ENCODE measurements around the gene CALML5.
A peak's percentile ranks its signal among the peaks of the same experiment; 100 is the strongest.

CALML5 gene

GRCh38 chr10:5504146-5505072 is 5.0 kb upstream of the CALML5 start:
- DNase-seq: peak; percentile 25
- H3K9me3 Mint-ChIP-seq: no peaks in the 10 kb centered on the region
- no peak overlapping the region for H3K4me3 Mint-ChIP-seq
- peaks cover 6% of the 10 kb centered on the region for H3K27me3 Mint-ChIP-seq
- H3K4me1 Mint-ChIP-seq (ENCODE audit: low read depth): no peaks in the 10 kb centered on the region
- H3K27ac Mint-ChIP-seq: no peak overlapping the region
- H3K36me3 Mint-ChIP-seq (ENCODE audit: low read depth): no peaks in the 10 kb centered on the region

GRCh38 chr10:5503477-5503835 is 4.1 kb upstream of the CALML5 start:
- Mint-ChIP-seq H3K9me3 (no peaks in the 10 kb centered on the region), H3K4me1 (ENCODE audit: low read depth) (no peaks in the 10 kb centered on the region)

GRCh38 chr10:5502571-5503476 is 3.5 kb upstream of the CALML5 start:
- peak; percentile 16 for DNase-seq
- H3K27ac Mint-ChIP-seq: no peak overlapping the region

More at GRCh38 chr10:5503477-5503835, 4.1 kb upstream of the CALML5 start:
- no peaks in the 10 kb centered on the region for H3K36me3 Mint-ChIP-seq (ENCODE audit: low read depth)
- no peak overlapping the region for H3K27ac Mint-ChIP-seq
- peaks cover 6% of the 10 kb centered on the region for H3K27me3 Mint-ChIP-seq
- no peak overlapping the region for H3K4me3 Mint-ChIP-seq
- peak; percentile 9 for DNase-seq

GRCh38 chr10:5502061-5502521 is 2.7 kb upstream of the CALML5 start:
- no peaks in the 10 kb centered on the region for H3K4me1 Mint-ChIP-seq (ENCODE audit: low read depth)
- H3K9me3 Mint-ChIP-seq: no peaks in the 10 kb centered on the region
- H3K27ac Mint-ChIP-seq: no peak overlapping the region
- DNase-seq: peak; percentile 3
- no peaks in the 10 kb centered on the region for H3K36me3 Mint-ChIP-seq (ENCODE audit: low read depth)
- H3K4me3 Mint-ChIP-seq: no peak overlapping the region
- H3K27me3 Mint-ChIP-seq: peaks cover 6% of the 10 kb centered on the region

More at GRCh38 chr10:5502571-5503476, 3.5 kb upstream of the CALML5 start:
- no peaks in the 10 kb centered on the region for H3K9me3 Mint-ChIP-seq
- no peaks in the 10 kb centered on the region for H3K4me1 Mint-ChIP-seq (ENCODE audit: low read depth)
- H3K36me3 Mint-ChIP-seq (ENCODE audit: low read depth): no peaks in the 10 kb centered on the region
- no peak overlapping the region for H3K4me3 Mint-ChIP-seq
- H3K27me3 Mint-ChIP-seq: peaks cover 6% of the 10 kb centered on the region

- Mint-ChIP-seq H3K36me3 (ENCODE audit: low read depth) (no peaks in the 10 kb centered on the region), H3K4me3 (no peak overlapping the region), H3K4me1 (ENCODE audit: low read depth) (no peaks in the 10 kb centered on the region), H3K27ac (no peak overlapping the region), H3K9me3 (no peaks in the 10 kb centered on the region), H3K27me3 (peaks cover 6% of the 10 kb centered on the region)
- DNase-seq: peak; percentile 11
These were observed 1.5 kb upstream of the CALML5 start for GRCh38 chr10:5500910-5501309.

GRCh38 chr10:5500162-5500670 is 846 bp upstream of the CALML5 start:
- Mint-ChIP-seq H3K36me3 (ENCODE audit: low read depth) (no peaks in the 10 kb centered on the region), H3K4me1 (ENCODE audit: low read depth) (no peaks in the 10 kb centered on the region), H3K27ac (no peak overlapping the region), H3K9me3 (no peaks in the 10 kb centered on the region), H3K4me3 (no peak overlapping the region), H3K27me3 (peaks cover 6% of the 10 kb centered on the region)
- DNase-seq: no peak

GRCh38 chr10:5498791-5499492 is 428 bp downstream of the CALML5 start:
- Mint-ChIP-seq H3K27me3 (peaks cover 6% of the 10 kb centered on the region), H3K36me3 (ENCODE audit: low read depth) (no peaks in the 10 kb centered on the region), H3K4me3 (no peak overlapping the region), H3K4me1 (ENCODE audit: low read depth) (no peaks in the 10 kb centered on the region), H3K27ac (no peak overlapping the region), H3K9me3 (no peaks in the 10 kb centered on the region)
- no peak for DNase-seq

- Mint-ChIP-seq H3K36me3 (ENCODE audit: low read depth) (no peaks in the 10 kb centered on the region), H3K27me3 (peaks cover 5% of the 10 kb centered on the region), H3K9me3 (no peaks in the 10 kb centered on the region), H3K4me1 (ENCODE audit: low read depth) (no peaks in the 10 kb centered on the region), H3K27ac (no peak overlapping the region), H3K4me3 (no peak overlapping the region)
- DNase-seq: no peak
These were observed 1.2 kb downstream of the CALML5 start for GRCh38 chr10:5497948-5498730.

- Mint-ChIP-seq H3K4me3 (no peak overlapping the region), H3K27ac (no peak overlapping the region), H3K27me3 (no peaks in the 10 kb centered on the region), H3K4me1 (ENCODE audit: low read depth) (no peaks in the 10 kb centered on the region), H3K9me3 (peaks cover 3% of the 10 kb centered on the region), H3K36me3 (ENCODE audit: low read depth) (no peaks in the 10 kb centered on the region)
- DNase-seq: no peak
These were observed 2.1 kb downstream of the CALML5 start for GRCh38 chr10:5497289-5497688.

GRCh38 chr10:5496261-5497250 is 2.8 kb downstream of the CALML5 start:
- H3K27me3 Mint-ChIP-seq: no peaks in the 10 kb centered on the region
- no peak overlapping the region for H3K4me3 Mint-ChIP-seq
- DNase-seq: no peak
- H3K9me3 Mint-ChIP-seq: peaks cover 7% of the 10 kb centered on the region
- no peaks in the 10 kb centered on the region for H3K36me3 Mint-ChIP-seq (ENCODE audit: low read depth)
- no peaks in the 10 kb centered on the region for H3K4me1 Mint-ChIP-seq (ENCODE audit: low read depth)
- no peak overlapping the region for H3K27ac Mint-ChIP-seq

- H3K36me3 Mint-ChIP-seq (ENCODE audit: low read depth): no peaks in the 10 kb centered on the region
- peaks cover 4% of the 10 kb centered on the region for H3K4me1 Mint-ChIP-seq (ENCODE audit: low read depth)
- H3K27ac Mint-ChIP-seq: no peak overlapping the region
- peaks cover 7% of the 10 kb centered on the region for H3K9me3 Mint-ChIP-seq
- H3K4me3 Mint-ChIP-seq: no peak overlapping the region
- no peak for DNase-seq
- H3K27me3 Mint-ChIP-seq: no peaks in the 10 kb centered on the region
These were observed 4.8 kb downstream of the CALML5 start for GRCh38 chr10:5494611-5495010.

- DNase-seq: no peak
- Mint-ChIP-seq H3K4me1 (ENCODE audit: low read depth) (peaks cover 4% of the 10 kb centered on the region), H3K27me3 (no peaks in the 10 kb centered on the region), H3K9me3 (peaks cover 7% of the 10 kb centered on the region), H3K27ac (no peak overlapping the region), H3K36me3 (ENCODE audit: low read depth) (no peaks in the 10 kb centered on the region), H3K4me3 (no peak overlapping the region)
These were observed 5.7 kb downstream of the CALML5 start for GRCh38 chr10:5493691-5494090.

Data from activated T-cell treated with anti-CD3 and anti-CD28 coated beads, Interleukin-2, amount 50 U/mL, for 24 hours (primary cell).